Aorta (tissue), 5 donors: ENCODE measurements around the gene PEF1. TPM values are rescaled to one million over a fixed set of nuclear protein-coding genes. Genes with fewer than 3 reads are reported as not detected.

ENCODE experiments used
- ATAC-seq: fragments of 200-7000 bp; cut with Tn5 transposase; one replicate; pipeline ENCODE4 v1.9.1; 2022; ENCODE audit warnings: moderate library complexity; ENCODE audit not compliant: low FRiP score
- DNase-seq, 2 donors: peaks; one replicate each; pipeline ENCODE4 v3.0.0-alpha.2; 2020
- H3K27ac ChIP-seq, 2 donors: one replicate each; pipeline ENCODE4 v1.5.1; 2013; ENCODE audit warnings: low read length in 2 of 2, mild to moderate bottlenecking in 2 of 2, moderate library complexity in 2 of 2, control low read depth in 1 of 2, inconsistent platforms in 1 of 2, low read depth in 1 of 2
- H3K27me3 ChIP-seq, 2 donors: one replicate each; pipeline ENCODE4 v1.6.1; 2013; ENCODE audit warnings: control low read depth in 1 of 2, low read length in 1 of 2, mild to moderate bottlenecking in 1 of 2, moderate library complexity in 1 of 2; ENCODE audit not compliant: insufficient read depth in 2 of 2, control insufficient read depth in 1 of 2
- H3K36me3 ChIP-seq, 2 donors: one replicate each; pipeline ENCODE4 v1.6.1; 2013; ENCODE audit warnings: control low read depth in 1 of 2, low read length in 1 of 2, mild to moderate bottlenecking in 1 of 2; ENCODE audit not compliant: insufficient read depth in 2 of 2, control insufficient read depth in 1 of 2
- H3K4me1 ChIP-seq, 2 donors: one replicate each; pipeline ENCODE4 v1.6.1; 2013; ENCODE audit warnings: low read length in 2 of 2, control low read depth in 1 of 2, mild to moderate bottlenecking in 1 of 2, moderate library complexity in 1 of 2; ENCODE audit not compliant: insufficient read depth in 2 of 2, control insufficient read depth in 1 of 2
- H3K4me3 ChIP-seq, 2 donors: one replicate each; pipeline ENCODE4 v1.5.1; 2013; ENCODE audit warnings: low read length in 2 of 2, control low read depth in 1 of 2, mild to moderate bottlenecking in 1 of 2
- H3K9me3 ChIP-seq: one replicate; pipeline ENCODE4 v1.6.1; 2013; ENCODE audit warnings: mild to moderate bottlenecking, low read length; ENCODE audit not compliant: control insufficient read depth
- WGBS, 2 donors: extraction: QIAGEN DNeasy Blood & Tissue Kit; methylation state at CpG; one replicate each; pipeline ENCODE4 v1.1.7; 2013; 5-methylcytosine and 5-hydroxymethylcytosine counted together
- intact Hi-C, 2 donors: fragments of 100-400 bp; cut with DNase I; formaldehyde crosslinking; loops; one replicate each; pipeline versions ENCODE4 v1.14.2 to v1.15.0; 2022
- polyA plus RNA-seq, 2 donors: library from polyadenylated mRNA; stranded (reverse); fragments of 200-250 nt; gene quantifications; one replicate each; pipeline ENCODE4 v1.2.3, GENCODE V29; 2013
- total RNA-seq, 2 donors: library from RNA; stranded (reverse); fragmentation: NEBNext Ultra II Directional; extraction: Animal tissue kit (Norgen Biotek cat#: 25700); gene quantifications; one replicate each; pipeline ENCODE4 v1.2.1, GENCODE V29; 2021
- donor health status: healthy with polysubstance abuse.
- donor health status: Bipolar disorder and iron deficiency.
- donor health status: DM: no; HTN: no; CAD: no.
- donor health status: DM: no; HTN: no; CAD: no.
- donor health status: DM: yes; HTN: yes; CAD: no.

The PEF1 gene
- total and polyA plus RNA-seq, 4 donors = 57.9 to 83.9 (median 70.3) TPM

- intact Hi-C loops = no loop called here
- H3K27me3 ChIP-seq = no peaks in the 10 kb centered on the region
- H3K27ac ChIP-seq = no peak overlapping the region
- DNase-seq (no peak), ATAC-seq (no peak)
- no peaks in the 10 kb centered on the region for H3K9me3 ChIP-seq
- H3K4me3 ChIP-seq = no peak overlapping the region
- no peaks in the 10 kb centered on the region for H3K36me3 ChIP-seq
- no peaks in the 10 kb centered on the region for H3K4me1 ChIP-seq
- WGBS, 2 donors = 95% methylated on average over 4 of the region's 4 CpGs
Observed at GRCh38 chr1:31655756-31656155, 11.1 kb upstream of the PEF1 start.

DNA sequence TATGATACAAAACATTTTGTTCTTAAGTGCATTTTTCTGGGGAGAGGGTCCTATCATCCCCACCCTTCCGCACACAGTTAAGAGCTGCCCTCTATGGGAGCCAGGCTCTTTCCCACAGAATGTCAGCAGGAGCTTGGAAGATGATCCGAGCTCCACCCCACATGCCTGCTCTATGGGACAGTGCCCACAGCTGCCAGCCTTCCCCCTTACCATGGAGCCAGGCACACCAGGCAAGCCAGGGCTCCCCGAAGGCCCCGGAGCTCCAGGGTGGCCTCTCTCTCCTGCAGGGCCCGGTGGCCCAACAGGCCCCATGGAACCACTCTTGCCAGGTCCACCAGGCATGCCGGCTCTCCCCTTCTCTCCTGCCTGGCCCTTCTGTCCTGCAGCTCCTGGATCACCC, 10.4 kb upstream of the PEF1 start:
- H3K9me3 ChIP-seq = no peaks in the 10 kb centered on the region
- H3K36me3 ChIP-seq = no peaks in the 10 kb centered on the region
- 89 to 90% methylated on average over 6 of the region's 6 CpGs for WGBS, 2 donors
- H3K4me1 ChIP-seq = no peaks in the 10 kb centered on the region
- intact Hi-C loops = no loop called here
- H3K27me3 ChIP-seq = no peaks in the 10 kb centered on the region
- ATAC-seq = no peak
- DNase-seq = peak in 1 of 2 donors; percentile 70
- no peak overlapping the region for H3K27ac ChIP-seq
- H3K4me3 ChIP-seq = no peak overlapping the region

DNA sequence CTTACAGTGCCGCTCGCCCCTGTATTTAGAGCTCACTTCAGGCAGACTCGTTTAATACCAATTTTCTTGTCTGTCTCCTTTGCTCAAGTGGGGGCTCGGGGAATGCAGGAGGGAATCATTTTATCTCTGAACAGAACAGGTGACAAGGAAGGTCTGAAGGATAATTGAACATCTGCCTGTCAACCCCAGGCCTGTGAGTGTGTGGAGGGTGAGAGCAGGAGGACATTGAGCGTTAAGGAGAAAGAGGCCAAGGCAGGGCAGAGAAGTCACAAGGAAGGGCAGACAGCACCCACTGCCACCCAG, 9.7 kb upstream of the PEF1 start:
- ATAC-seq (no peak), DNase-seq (peak in 1 of 2 donors; percentile 4)
- WGBS, 2 donors = 90 to 93% methylated on average over 5 of the region's 5 CpGs
- Histone ChIP-seq H3K4me3 (no peak overlapping the region), H3K27me3 (no peaks in the 10 kb centered on the region), H3K4me1 (no peaks in the 10 kb centered on the region), H3K27ac (no peak overlapping the region), H3K9me3 (no peaks in the 10 kb centered on the region), H3K36me3 (no peaks in the 10 kb centered on the region)
- intact Hi-C loops = no loop called here

- ATAC-seq = no peak
- H3K36me3 ChIP-seq = no peaks in the 10 kb centered on the region
Observed at GRCh38 chr1:31653717-31654473, 9.2 kb upstream of the PEF1 start.

GRCh38 chr1:31652891-31653499, 8.3 kb upstream of the PEF1 start:
- no peaks in the 10 kb centered on the region for H3K36me3 ChIP-seq
- WGBS, 2 donors = 79 to 80% methylated on average over 4 of the region's 4 CpGs
- intact Hi-C loops = no loop called here

More at GRCh38 chr1:31653717-31654473, 9.2 kb upstream of the PEF1 start:
- DNase-seq = peak in 1 of 2 donors; percentile 58
- H3K27me3 ChIP-seq = no peaks in the 10 kb centered on the region
- no peak overlapping the region for H3K27ac ChIP-seq
- H3K4me1 ChIP-seq = no peaks in the 10 kb centered on the region
- intact Hi-C loops = no loop called here
- WGBS, 2 donors = 77 to 82% methylated on average over 12 of the region's 12 CpGs
- H3K9me3 ChIP-seq = no peaks in the 10 kb centered on the region
- no peak overlapping the region for H3K4me3 ChIP-seq

GRCh38 chr1:31651766-31652165, 7.1 kb upstream of the PEF1 start:
- no peaks in the 10 kb centered on the region for H3K36me3 ChIP-seq
- intact Hi-C loops = no loop called here

More at GRCh38 chr1:31652891-31653499, 8.3 kb upstream of the PEF1 start:
- DNase-seq (peak in 1 of 2 donors; percentile 2), ATAC-seq (no peak)
- H3K27ac ChIP-seq = no peak overlapping the region
- H3K4me3 ChIP-seq = no peak overlapping the region
- H3K4me1 ChIP-seq = peaks cover 1 to 4% of the 10 kb centered on the region in 2 donors
- H3K9me3 ChIP-seq = no peaks in the 10 kb centered on the region
- no peaks in the 10 kb centered on the region for H3K27me3 ChIP-seq

DNA sequence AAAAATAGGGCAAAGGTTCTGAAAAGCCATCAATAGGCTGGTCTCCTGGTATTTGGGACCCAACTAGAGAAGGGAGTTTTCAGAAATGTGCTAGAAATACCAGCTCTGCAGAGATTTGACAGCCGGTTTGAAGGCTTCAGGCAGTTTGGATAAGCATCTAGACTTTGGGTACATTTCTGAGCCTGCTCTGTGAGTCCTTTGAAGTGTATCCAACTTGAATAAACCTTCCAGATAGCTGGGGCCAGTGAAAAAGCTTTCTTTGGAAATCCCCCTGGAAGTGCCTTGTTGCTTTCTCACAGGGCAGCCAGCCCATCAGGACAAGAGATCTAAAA, 6.4 kb upstream of the PEF1 start:
- DNase-seq (peak in 1 of 2 donors; percentile 2), ATAC-seq (no peak)
- H3K4me1 ChIP-seq = peaks cover 6 to 7% of the 10 kb centered on the region in 2 donors
- intact Hi-C loops = no loop called here
- H3K27ac ChIP-seq = peak overlapping the region in 1 of 2 donors; percentile 34
- 4 to 9% methylated on average over 1 of the region's 1 CpG for WGBS, 2 donors
- H3K4me3 ChIP-seq = no peak overlapping the region
- H3K9me3 ChIP-seq = no peaks in the 10 kb centered on the region
- H3K36me3 ChIP-seq = no peaks in the 10 kb centered on the region
- H3K27me3 ChIP-seq = no peaks in the 10 kb centered on the region

More at GRCh38 chr1:31651766-31652165, 7.1 kb upstream of the PEF1 start:
- WGBS, 2 donors = 85% methylated on average over 6 of the region's 6 CpGs
- Histone ChIP-seq H3K27ac (no peak overlapping the region), H3K4me3 (no peak overlapping the region), H3K27me3 (no peaks in the 10 kb centered on the region), H3K9me3 (no peaks in the 10 kb centered on the region), H3K4me1 (peaks cover 6 to 7% of the 10 kb centered on the region in 2 donors)
- ATAC-seq = no peak
- DNase-seq = peak in 1 of 2 donors; percentile 33

DNA sequence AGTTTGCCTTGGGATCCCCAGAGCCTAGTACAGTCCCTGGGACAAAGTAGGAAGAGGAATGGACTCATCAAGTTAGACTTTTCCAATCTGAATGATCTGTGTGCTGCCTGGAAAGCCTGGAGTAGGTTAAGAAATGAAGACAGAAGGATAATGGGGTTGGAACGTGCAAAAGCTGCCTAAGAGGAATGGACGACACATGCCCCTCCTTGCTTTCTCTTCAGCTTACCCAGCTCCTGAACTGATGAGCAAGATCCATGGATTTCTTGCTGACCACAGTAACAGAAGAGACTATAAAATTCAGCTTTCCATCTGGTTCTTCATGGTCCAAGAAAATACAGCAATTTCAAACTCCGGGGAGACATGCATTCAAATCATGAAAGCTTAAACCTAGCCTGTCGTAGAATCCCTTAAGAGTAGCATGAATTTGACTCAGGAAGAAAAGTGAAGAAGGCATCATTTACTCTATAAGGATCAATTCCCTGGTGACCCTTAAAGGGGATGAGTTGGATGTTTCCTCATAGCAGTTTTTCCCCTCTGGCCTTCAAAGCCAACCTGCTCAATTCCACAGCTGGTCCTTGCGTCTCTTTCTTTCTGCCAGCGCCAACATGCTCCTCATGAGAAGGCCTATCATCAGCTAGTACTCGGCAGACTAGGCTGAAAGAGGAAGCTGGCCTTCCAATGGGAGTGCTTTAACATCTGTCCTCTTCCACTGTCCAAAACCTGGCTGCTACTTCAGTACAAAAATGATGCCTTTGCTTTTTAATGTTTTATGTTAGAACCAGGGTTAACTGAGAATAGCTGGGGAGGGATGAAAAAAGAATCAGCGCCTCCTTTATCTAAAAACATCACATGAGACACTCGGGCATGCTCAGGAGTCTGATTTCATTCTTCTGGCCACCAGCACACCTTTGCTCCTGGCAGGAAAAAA, 5.7 kb upstream of the PEF1 start:
- DNase-seq (peak in 1 of 2 donors; percentile 1), ATAC-seq (no peak)
- Histone ChIP-seq H3K27ac (peak overlapping the region in 1 of 2 donors; percentile 59), H3K36me3 (no peaks in the 10 kb centered on the region), H3K4me3 (no peak overlapping the region), H3K9me3 (no peaks in the 10 kb centered on the region), H3K4me1 (peaks cover 7 to 9% of the 10 kb centered on the region in 2 donors), H3K27me3 (no peaks in the 10 kb centered on the region)
- 55 to 61% methylated on average over 9 of the region's 9 CpGs for WGBS, 2 donors
- intact Hi-C loops = no loop called here
